ENCODE results near the gene SPIC. TPM values are rescaled to one million over a fixed set of nuclear protein-coding genes. Genes with fewer than 3 reads are reported as not detected.

SPIC gene
- total RNA-seq, 1 donor from 2014 or later, result 1.4 TPM

DNA sequence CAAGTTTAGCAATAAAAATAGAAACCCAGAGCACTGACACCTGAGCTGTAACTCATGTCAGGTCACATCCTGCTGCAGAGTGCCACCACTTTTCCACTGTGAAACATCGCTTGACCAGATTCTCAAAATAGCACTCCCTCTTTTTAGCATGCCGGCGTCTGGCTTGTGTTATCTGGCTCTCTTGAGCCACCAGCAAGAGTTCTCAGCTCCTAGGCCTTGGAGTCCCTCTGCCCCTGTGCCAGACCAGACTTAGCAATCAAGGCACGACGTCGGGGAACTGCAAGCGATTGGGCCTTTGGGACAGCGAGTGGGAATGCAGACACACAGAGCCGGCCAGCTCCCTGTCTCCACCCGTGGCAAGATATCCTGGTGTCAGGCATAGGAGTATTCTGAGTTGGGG lies 52.5 kb downstream of the SPIC start:
- DNase-seq (ENCODE audit: low spot score), result no peak

DNA sequence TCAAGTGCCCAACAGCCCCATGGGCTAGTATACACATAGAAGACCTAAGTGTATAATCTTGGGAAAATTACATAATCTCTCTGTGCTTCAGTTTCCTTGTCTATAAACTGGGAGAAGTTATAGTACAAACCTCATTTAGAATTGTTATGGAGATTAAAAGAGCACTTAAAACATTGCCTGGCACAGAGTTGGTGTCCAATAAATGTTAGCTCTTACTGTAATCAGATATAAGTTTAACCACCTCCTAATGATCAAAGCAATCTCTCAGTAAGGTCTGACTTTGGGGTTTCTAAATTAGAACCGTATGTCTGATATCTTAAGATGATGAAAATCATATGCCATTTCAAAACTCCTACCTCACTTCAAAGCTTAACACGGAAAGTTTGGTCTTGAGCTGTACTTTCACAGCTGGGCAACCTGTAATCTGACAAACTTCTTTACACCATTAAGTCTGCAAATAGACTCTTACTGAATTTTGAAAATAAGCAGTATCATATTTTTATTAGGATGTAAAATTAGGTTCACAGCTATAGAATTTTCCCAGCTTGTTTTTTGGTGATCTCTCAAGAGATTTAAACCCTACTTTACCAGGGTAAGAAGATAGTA lies 61.0 kb downstream of the SPIC start:
- no peak for ATAC-seq
- DNase-seq (ENCODE audit: low spot score), result no peak

More for the DNA sequence above, 52.5 kb downstream of the SPIC start:
- ATAC-seq, result no peak

Other genes starting within 250 kb of the SPIC start
- 3.8 TPM for gene UTP20, start 195.2 kb upstream of the SPIC start, total RNA-seq
- 55.0 TPM for gene ARL1, start 67.6 kb upstream of the SPIC start, total RNA-seq
- gene MYBPC1, start 119.6 kb downstream of the SPIC start, total RNA-seq, result not detected
- gene CHPT1, start 222.3 kb downstream of the SPIC start, total RNA-seq, result 78.3 TPM